WTC11 (cell line): ENCODE measurements around the gene PTTG1IP2. TPM values are rescaled to one million over a fixed set of nuclear protein-coding genes. Genes with fewer than 3 reads are reported as not detected.

ENCODE experiments used
- ATAC-seq: fragments of 200-7000 bp; cut with Tn5 transposase; 2 replicates; pipeline ENCODE4 v1.10.0; 2021; ENCODE audit warnings: mild to moderate bottlenecking, moderate library complexity
- CTCF ChIA-PET: fragments of 300-600 bp; sonication (Branson Sonifier 250); formaldehyde crosslinking; loops from one replicate; lab custom pipeline; 2021; ENCODE audit warnings: antibody characterized with exemption; lab: Charles Lee
- POLR2A ChIA-PET: fragments of 350-600 bp; sonication (Branson Sonifier 250); formaldehyde crosslinking; loops from one replicate; lab custom pipeline; 2021; ENCODE audit warnings: antibody characterized with exemption; lab: Charles Lee
- DNase-seq: peaks from one replicate; pipeline ENCODE4 v3.0.0; 2021; ENCODE audit warnings: low spot score
- H3K27ac Mint-ChIP-seq: 2 replicates; pipeline ENCODE4 v1.8.0; 2021; ENCODE audit warnings: mixed read lengths
- H3K27me3 Mint-ChIP-seq: 2 replicates; pipeline ENCODE4 v1.8.0; 2021; ENCODE audit warnings: low read depth, mild to moderate bottlenecking, moderate library complexity, mixed read lengths
- H3K36me3 Mint-ChIP-seq: 2 replicates; pipeline ENCODE4 v1.8.0; 2021; ENCODE audit warnings: mixed read lengths
- H3K4me1 Mint-ChIP-seq: 2 replicates; pipeline ENCODE4 v1.8.0; 2022; ENCODE audit warnings: mixed read lengths
- H3K4me3 Mint-ChIP-seq: 2 replicates; pipeline ENCODE4 v1.8.0; 2021; ENCODE audit warnings: mild to moderate bottlenecking, moderate library complexity, mixed read lengths
- H3K9me3 Mint-ChIP-seq: 2 replicates; pipeline ENCODE4 v1.8.0; 2021; ENCODE audit warnings: mixed read lengths
- ATF1 ChIP-seq: sonication (generic); formaldehyde crosslinking; IDR thresholded peaks from 2 replicates; pipeline ENCODE4 v1.8.1; 2023; ENCODE audit warnings: mild to moderate bottlenecking, moderate library complexity, missing genetic modification reagents
- CTCF ChIP-seq: fragments of 200-600 bp; IDR thresholded peaks from 2 replicates; pipeline ENCODE4 v1.8.0; 2022; ENCODE audit warnings: antibody characterized with exemption
- FOXP1 ChIP-seq: sonication (generic); formaldehyde crosslinking; IDR thresholded peaks from 2 replicates; pipeline ENCODE4 v1.8.0; 2022; ENCODE audit warnings: missing genetic modification reagents, mild to moderate bottlenecking, moderate library complexity, borderline replicate concordance
- HMGXB4 ChIP-seq: sonication (generic); formaldehyde crosslinking; IDR thresholded peaks from 2 replicates; pipeline ENCODE4 v1.8.1; 2023; ENCODE audit warnings: mild to moderate bottlenecking, moderate library complexity, missing genetic modification reagents
- KAT7 ChIP-seq: sonication (generic); formaldehyde crosslinking; IDR thresholded peaks from 2 replicates; pipeline ENCODE4 v1.8.1; 2023; ENCODE audit warnings: missing genetic modification reagents, mild to moderate bottlenecking, borderline replicate concordance
- MXD4 ChIP-seq: fragments of 250-450 bp; sonication (Bioruptor Pico); IDR thresholded peaks from 2 replicates; pipeline ENCODE4 v1.8.0; 2021; ENCODE audit warnings: mild to moderate bottlenecking, moderate library complexity, borderline replicate concordance
- MYBL2 ChIP-seq: sonication (generic); formaldehyde crosslinking; IDR thresholded peaks from 2 replicates; pipeline ENCODE4 v1.8.1; 2023; ENCODE audit warnings: mild to moderate bottlenecking, moderate library complexity, missing genetic modification reagents
- PRRX2 ChIP-seq: fragments of 250-450 bp; sonication (Bioruptor Pico); IDR thresholded peaks from 2 replicates; pipeline ENCODE4 v1.8.0; 2021; ENCODE audit warnings: mild to moderate bottlenecking
- RELA ChIP-seq: sonication (generic); formaldehyde crosslinking; IDR thresholded peaks from 2 replicates; pipeline ENCODE4 v1.8.1; 2022; ENCODE audit warnings: missing genetic modification reagents, mild to moderate bottlenecking, borderline replicate concordance
- RORB ChIP-seq: fragments of 250-450 bp; sonication (Bioruptor Pico); IDR thresholded peaks from 2 replicates; pipeline ENCODE4 v1.9.0; 2021; ENCODE audit warnings: mild to moderate bottlenecking
- SMAD4 ChIP-seq: sonication (generic); formaldehyde crosslinking; IDR thresholded peaks from 2 replicates; pipeline ENCODE4 v1.8.0; 2022; ENCODE audit warnings: mild to moderate bottlenecking, missing genetic modification reagents
- SP1 ChIP-seq: sonication (generic); formaldehyde crosslinking; conservative IDR thresholded peaks from 2 replicates; pipeline ENCODE4 v1.8.1; 2022; ENCODE audit warnings: missing genetic modification reagents
- TEAD4 ChIP-seq: sonication (generic); formaldehyde crosslinking; IDR thresholded peaks from 2 replicates; pipeline ENCODE4 v1.8.0; 2022; ENCODE audit warnings: mild to moderate bottlenecking, missing genetic modification reagents
- TP53 ChIP-seq: sonication (generic); formaldehyde crosslinking; IDR thresholded peaks from 2 replicates; pipeline ENCODE4 v1.8.1; 2023; ENCODE audit warnings: mild to moderate bottlenecking, missing genetic modification reagents
- ZNF263 ChIP-seq: sonication (generic); formaldehyde crosslinking; IDR thresholded peaks from 2 replicates; pipeline ENCODE4 v1.8.1; 2022; ENCODE audit warnings: low read depth, mild to moderate bottlenecking, moderate library complexity, missing genetic modification reagents
- ZNF396 ChIP-seq: fragments of 250-450 bp; sonication (Bioruptor Pico); IDR thresholded peaks from 2 replicates; pipeline ENCODE4 v1.8.0; 2021; ENCODE audit warnings: mild to moderate bottlenecking, moderate library complexity, borderline replicate concordance
- ZNF416 ChIP-seq: fragments of 250-450 bp; sonication (Bioruptor Pico); IDR thresholded peaks from 2 replicates; pipeline ENCODE4 v1.9.0; 2021; ENCODE audit warnings: mild to moderate bottlenecking, inconsistent platforms
- total RNA-seq: library from RNA; stranded (reverse); gene quantifications from 3 replicates; pipeline ENCODE4 v1.2.3, GENCODE V29; 2021
- TF ChIP-seq, protein P1 (sequence below): sonication (generic); formaldehyde crosslinking; IDR thresholded peaks from 2 replicates; pipeline ENCODE4 v1.8.0; 2022; ENCODE audit warnings: mild to moderate bottlenecking, missing genetic modification reagents
- TF ChIP-seq, protein P2 (sequence below): sonication (generic); formaldehyde crosslinking; IDR thresholded peaks from 2 replicates; pipeline ENCODE4 v1.8.1; 2023; ENCODE audit warnings: mild to moderate bottlenecking, missing genetic modification reagents, moderate library complexity

The PTTG1IP2 gene
- total RNA-seq, 1 experiment from 2014 or later, result not detected

- no peak for DNase-seq
- H3K36me3 Mint-ChIP-seq, result no peaks in the 10 kb centered on the region
- no peak overlapping the region for H3K4me3 Mint-ChIP-seq
- peaks cover 3% of the 10 kb centered on the region; the same call in 1 of the 2 replicates for H3K4me1 Mint-ChIP-seq
- no peaks in the 10 kb centered on the region for H3K27me3 Mint-ChIP-seq
- no peak for TF ChIP-seq MXD4 (CRISPR knock-in tag)
- TF ChIP-seq TEAD4, result no peak
- no peak for TF ChIP-seq FOXP1 (CRISPR knock-in tag)
- TF ChIP-seq, all 79 proteins: peak for 0
- no peak for ATAC-seq
- CTCF ChIA-PET, result no interaction called here
- no peak overlapping the region for H3K27ac Mint-ChIP-seq
- POLR2A ChIA-PET, result no interaction called here
- H3K9me3 Mint-ChIP-seq, result peaks cover 5% of the 10 kb centered on the region
Observed at GRCh38 chr7:90474284-90475210, 5.1 kb downstream of the PTTG1IP2 start.

GRCh38 chr7:90483251-90483650, 13.8 kb downstream of the PTTG1IP2 start:
- ChIA-PET POLR2A (no interaction called here), CTCF (no interaction called here)
- H3K4me1 Mint-ChIP-seq, result peaks cover 2% of the 10 kb centered on the region; the same call in 1 of the 2 replicates
- no peak for ATAC-seq
- DNase-seq, result no peak
- H3K9me3 Mint-ChIP-seq, result no peaks in the 10 kb centered on the region
- peaks cover 2% of the 10 kb centered on the region; the same call in 1 of the 2 replicates for H3K27me3 Mint-ChIP-seq
- TF ChIP-seq, protein P1, sequence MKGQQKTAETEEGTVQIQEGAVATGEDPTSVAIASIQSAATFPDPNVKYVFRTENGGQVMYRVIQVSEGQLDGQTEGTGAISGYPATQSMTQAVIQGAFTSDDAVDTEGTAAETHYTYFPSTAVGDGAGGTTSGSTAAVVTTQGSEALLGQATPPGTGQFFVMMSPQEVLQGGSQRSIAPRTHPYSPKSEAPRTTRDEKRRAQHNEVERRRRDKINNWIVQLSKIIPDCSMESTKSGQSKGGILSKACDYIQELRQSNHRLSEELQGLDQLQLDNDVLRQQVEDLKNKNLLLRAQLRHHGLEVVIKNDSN (CRISPR knock-in tag), result no peak
- TF ChIP-seq KAT7 (no peak), SP1 (CRISPR knock-in tag) (no peak), HMGXB4 (no peak), RELA (no peak), MYBL2 (CRISPR knock-in tag) (no peak), ZNF396 (CRISPR knock-in tag) (no peak), SMAD4 (CRISPR knock-in tag) (no peak), TP53 (CRISPR knock-in tag) (no peak), ZNF416 (CRISPR knock-in tag) (no peak), RORB (no peak), CTCF (no peak), PRRX2 (CRISPR knock-in tag) (no peak), ZNF263 (CRISPR knock-in tag) (no peak), ATF1 (CRISPR knock-in tag) (no peak)
- TF ChIP-seq, protein P2, sequence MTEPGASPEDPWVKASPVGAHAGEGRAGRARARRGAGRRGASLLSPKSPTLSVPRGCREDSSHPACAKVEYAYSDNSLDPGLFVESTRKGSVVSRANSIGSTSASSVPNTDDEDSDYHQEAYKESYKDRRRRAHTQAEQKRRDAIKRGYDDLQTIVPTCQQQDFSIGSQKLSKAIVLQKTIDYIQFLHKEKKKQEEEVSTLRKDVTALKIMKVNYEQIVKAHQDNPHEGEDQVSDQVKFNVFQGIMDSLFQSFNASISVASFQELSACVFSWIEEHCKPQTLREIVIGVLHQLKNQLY (CRISPR knock-in tag), result no peak
- H3K27ac Mint-ChIP-seq, result no peak overlapping the region
- H3K4me3 Mint-ChIP-seq, result no peak overlapping the region
- H3K36me3 Mint-ChIP-seq, result no peaks in the 10 kb centered on the region
